Ecto neural progenitor cell (in vitro differentiated cells): Measurements from ENCODE around the gene CALML4.
"Not testable (repeated sequence)": the region's sequence is repeated elsewhere in the genome, so short reads cannot be mapped to it uniquely, and the experiment has no call there.

Experiments
- DNase-seq: peaks from one replicate; pipeline ENCODE4 v3.0.0-alpha.2; 2018; ENCODE audit warnings: low spot score

CALML4 gene

GRCh38 chr15:68204776-68205557, at the start of gene CALML4:
CALML4 (minus strand) TSS chr15:68205332; CDS start chr15:68205247, 85 bp downstream.
- DNase-seq = no peak

- DNase-seq = no peak
Observed at GRCh38 chr15:68252925-68253534, 47.9 kb upstream of the CALML4 start.

- no peak for DNase-seq
Observed at GRCh38 chr15:68249058-68249713, 44.1 kb upstream of the CALML4 start.

- DNase-seq = no peak
Observed at GRCh38 chr15:68244235-68244634, 39.1 kb upstream of the CALML4 start.

GRCh38 chr15:68241088-68241935, 36.2 kb upstream of the CALML4 start:
- DNase-seq = no peak

- DNase-seq = no peak
Observed at GRCh38 chr15:68239025-68239424, 33.9 kb upstream of the CALML4 start.

- DNase-seq = no peak
Observed at GRCh38 chr15:68235022-68235421, 29.9 kb upstream of the CALML4 start.

GRCh38 chr15:68234520-68234919, 29.4 kb upstream of the CALML4 start:
- DNase-seq = not testable (repeated sequence)

GRCh38 chr15:68234060-68234459, 28.9 kb upstream of the CALML4 start:
- DNase-seq = no peak

- no peak for DNase-seq
Observed at GRCh38 chr15:68232937-68233336, 27.8 kb upstream of the CALML4 start.

- no peak for DNase-seq
Observed at GRCh38 chr15:68232449-68232848, 27.3 kb upstream of the CALML4 start.

GRCh38 chr15:68231102-68231818, 26.1 kb upstream of the CALML4 start:
- peak; percentile 54 for DNase-seq

- no peak for DNase-seq
Observed at GRCh38 chr15:68230157-68231100, 25.3 kb upstream of the CALML4 start.

GRCh38 chr15:68229386-68230156, 24.4 kb upstream of the CALML4 start, which contains the start of gene CLN6:
CLN6 (minus strand) TSS chr15:68229728; CDS start chr15:68229584, 144 bp downstream.
- peak; percentile 92 for DNase-seq

GRCh38 chr15:68228971-68229385, 23.8 kb upstream of the CALML4 start:
- no peak for DNase-seq

GRCh38 chr15:68228143-68228970, 23.2 kb upstream of the CALML4 start:
- peak; percentile 50 for DNase-seq

GRCh38 chr15:68227643-68228142, 22.6 kb upstream of the CALML4 start:
- DNase-seq = peak; percentile 43

GRCh38 chr15:68225442-68225841, 20.3 kb upstream of the CALML4 start:
- DNase-seq = not testable (repeated sequence)
